NB4 (cell line): ENCODE data around the gene VAMP7.

ENCODE experiments used
- MYC ChIP-seq: IDR thresholded peaks from 2 replicates; pipeline ENCODE4 v1.6.1; 2011; ENCODE audit warnings: low read depth, low read length
- POLR2A ChIP-seq: IDR thresholded peaks from 2 replicates; pipeline ENCODE4 v1.6.1; 2011; ENCODE audit warnings: mild to moderate bottlenecking; ENCODE audit not compliant: insufficient read length; ENCODE audit errors: extremely low read depth
- TF ChIP-seq, protein P1 (sequence below): IDR thresholded peaks from one replicate; pipeline ENCODE4 v1.5.1; 2012; ENCODE audit warnings: low read depth, low read length
- TF ChIP-seq, protein P2 (sequence below): IDR thresholded peaks from 2 replicates; pipeline ENCODE4 v1.6.1; 2011; ENCODE audit warnings: low read depth, low read length

DNA sequence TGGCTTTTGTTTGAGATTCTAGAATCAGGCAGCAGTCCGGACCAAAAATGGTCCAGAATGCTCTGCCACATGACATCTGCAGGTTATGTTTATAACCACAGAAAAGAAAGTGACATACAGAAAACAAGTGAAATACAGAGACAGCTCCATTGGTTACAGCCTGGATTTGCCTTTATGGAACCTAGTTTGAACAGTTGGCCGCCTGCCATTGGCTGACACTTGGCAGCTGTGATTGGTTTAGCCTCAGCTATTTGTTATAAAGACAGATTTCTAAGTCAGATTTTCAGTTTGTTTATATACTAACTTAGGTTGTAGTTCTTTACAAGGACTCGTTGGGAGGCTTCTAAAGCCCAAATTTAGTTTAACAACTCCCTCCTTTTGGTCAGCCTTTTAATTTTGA, 75.5 kb downstream of the VAMP7 start:
- TF ChIP-seq, protein P1, sequence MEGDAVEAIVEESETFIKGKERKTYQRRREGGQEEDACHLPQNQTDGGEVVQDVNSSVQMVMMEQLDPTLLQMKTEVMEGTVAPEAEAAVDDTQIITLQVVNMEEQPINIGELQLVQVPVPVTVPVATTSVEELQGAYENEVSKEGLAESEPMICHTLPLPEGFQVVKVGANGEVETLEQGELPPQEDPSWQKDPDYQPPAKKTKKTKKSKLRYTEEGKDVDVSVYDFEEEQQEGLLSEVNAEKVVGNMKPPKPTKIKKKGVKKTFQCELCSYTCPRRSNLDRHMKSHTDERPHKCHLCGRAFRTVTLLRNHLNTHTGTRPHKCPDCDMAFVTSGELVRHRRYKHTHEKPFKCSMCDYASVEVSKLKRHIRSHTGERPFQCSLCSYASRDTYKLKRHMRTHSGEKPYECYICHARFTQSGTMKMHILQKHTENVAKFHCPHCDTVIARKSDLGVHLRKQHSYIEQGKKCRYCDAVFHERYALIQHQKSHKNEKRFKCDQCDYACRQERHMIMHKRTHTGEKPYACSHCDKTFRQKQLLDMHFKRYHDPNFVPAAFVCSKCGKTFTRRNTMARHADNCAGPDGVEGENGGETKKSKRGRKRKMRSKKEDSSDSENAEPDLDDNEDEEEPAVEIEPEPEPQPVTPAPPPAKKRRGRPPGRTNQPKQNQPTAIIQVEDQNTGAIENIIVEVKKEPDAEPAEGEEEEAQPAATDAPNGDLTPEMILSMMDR, result no peak
- no peak for TF ChIP-seq POLR2A
- TF ChIP-seq, protein P2, sequence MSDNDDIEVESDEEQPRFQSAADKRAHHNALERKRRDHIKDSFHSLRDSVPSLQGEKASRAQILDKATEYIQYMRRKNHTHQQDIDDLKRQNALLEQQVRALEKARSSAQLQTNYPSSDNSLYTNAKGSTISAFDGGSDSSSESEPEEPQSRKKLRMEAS, result no peak
- TF ChIP-seq MYC, result no peak
